AG09319 (cell line): ENCODE measurements around the gene AUTS2.

ENCODE experiments used
- DNase-seq: peaks from one replicate; pipeline ENCODE4 v3.0.0-alpha.2; 2010; ENCODE audit warnings: low read depth; ENCODE audit errors: extremely low read depth
- TF ChIP-seq, protein P1 (sequence below): IDR thresholded peaks from 2 replicates; pipeline ENCODE4 v1.5.1; 2011; ENCODE audit warnings: low read depth, mild to moderate bottlenecking, inconsistent platforms, low read length, moderate library complexity

The AUTS2 gene

DNA sequence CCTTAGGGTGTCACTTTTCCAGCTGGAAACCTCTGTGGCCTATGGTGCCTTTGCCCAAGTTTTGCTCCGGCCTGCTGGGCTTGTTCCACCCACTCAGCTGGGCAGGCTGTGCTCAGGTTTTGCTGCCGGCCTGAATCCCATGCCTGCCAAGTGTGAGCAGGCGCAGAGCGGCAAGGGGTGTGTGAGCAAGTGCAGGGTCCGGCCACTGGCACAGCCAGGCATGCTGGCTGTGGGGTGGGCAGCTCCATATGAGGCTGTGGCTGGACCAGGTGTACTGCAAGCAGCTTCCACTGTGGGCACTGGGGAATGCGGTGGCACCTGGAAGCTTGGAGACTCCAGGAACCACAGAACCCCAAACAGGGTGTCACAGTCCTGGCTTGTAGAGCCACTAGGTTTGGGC is 92.1 kb downstream of the AUTS2 start:
- TF ChIP-seq, protein P1, sequence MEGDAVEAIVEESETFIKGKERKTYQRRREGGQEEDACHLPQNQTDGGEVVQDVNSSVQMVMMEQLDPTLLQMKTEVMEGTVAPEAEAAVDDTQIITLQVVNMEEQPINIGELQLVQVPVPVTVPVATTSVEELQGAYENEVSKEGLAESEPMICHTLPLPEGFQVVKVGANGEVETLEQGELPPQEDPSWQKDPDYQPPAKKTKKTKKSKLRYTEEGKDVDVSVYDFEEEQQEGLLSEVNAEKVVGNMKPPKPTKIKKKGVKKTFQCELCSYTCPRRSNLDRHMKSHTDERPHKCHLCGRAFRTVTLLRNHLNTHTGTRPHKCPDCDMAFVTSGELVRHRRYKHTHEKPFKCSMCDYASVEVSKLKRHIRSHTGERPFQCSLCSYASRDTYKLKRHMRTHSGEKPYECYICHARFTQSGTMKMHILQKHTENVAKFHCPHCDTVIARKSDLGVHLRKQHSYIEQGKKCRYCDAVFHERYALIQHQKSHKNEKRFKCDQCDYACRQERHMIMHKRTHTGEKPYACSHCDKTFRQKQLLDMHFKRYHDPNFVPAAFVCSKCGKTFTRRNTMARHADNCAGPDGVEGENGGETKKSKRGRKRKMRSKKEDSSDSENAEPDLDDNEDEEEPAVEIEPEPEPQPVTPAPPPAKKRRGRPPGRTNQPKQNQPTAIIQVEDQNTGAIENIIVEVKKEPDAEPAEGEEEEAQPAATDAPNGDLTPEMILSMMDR: no peak
- DNase-seq: no peak

DNA sequence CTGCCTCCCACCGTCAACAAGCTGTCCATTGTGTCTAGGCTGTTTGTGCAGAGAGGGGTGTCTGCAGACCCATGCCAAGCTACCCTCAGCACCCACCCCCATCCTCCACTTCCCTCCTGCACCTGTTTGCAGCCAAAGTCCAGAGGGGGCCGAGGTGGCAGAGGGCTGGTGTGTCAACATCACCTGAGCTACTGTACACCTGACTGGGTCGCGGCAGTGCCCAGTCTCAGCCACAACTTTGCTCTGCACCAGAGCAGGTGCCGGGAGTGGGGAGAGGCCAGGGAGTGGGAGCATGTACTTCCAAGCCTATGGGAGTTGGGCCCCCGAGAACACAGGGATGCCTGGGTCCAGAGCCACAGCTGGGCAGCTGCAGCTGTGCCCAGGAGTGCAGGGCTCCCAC is 93.1 kb downstream of the AUTS2 start:
- TF ChIP-seq, protein P1: no peak
- no peak for DNase-seq

DNA sequence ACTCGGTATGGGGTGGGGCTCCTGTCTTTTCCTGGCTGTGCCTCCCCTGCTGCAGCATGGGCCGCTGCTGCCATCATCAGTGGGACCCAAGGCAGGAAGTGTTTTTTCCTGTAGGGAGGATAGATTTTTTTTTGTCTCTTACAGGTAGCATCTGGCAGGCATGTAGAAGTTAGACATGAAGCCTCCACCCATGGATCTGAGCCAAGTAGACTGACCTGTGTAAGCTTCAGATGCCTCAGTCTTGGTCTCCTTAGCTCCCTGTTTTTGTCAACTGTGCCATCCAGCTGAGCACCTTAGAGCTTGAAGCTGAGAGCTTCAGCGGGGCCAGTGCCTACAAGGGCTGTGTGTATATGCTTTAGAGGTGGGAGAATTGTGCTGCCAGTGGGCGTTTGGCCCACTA is 93.5 kb downstream of the AUTS2 start:
- no peak for DNase-seq
- TF ChIP-seq, protein P1: no peak

DNA sequence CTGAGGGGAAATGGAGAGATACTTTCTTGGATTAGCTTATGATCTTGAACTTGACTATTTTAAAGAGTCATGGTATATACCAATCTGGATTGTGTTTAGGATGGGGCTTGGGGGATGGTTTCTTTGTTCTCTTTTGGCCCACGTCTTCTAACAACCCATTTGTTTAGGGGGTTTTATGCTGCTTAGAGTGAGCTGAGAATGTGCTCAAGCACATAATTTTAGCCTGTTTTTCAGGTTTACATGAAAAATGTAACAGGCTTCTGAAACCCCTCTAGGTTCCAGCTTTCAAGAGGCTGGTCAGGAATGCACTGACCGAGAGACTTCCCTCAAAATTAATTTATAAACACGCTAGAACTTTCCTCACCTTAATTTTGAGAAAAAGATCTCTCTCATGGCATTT is 94.3 kb downstream of the AUTS2 start:
- no peak for DNase-seq
- TF ChIP-seq, protein P1: no peak

DNA sequence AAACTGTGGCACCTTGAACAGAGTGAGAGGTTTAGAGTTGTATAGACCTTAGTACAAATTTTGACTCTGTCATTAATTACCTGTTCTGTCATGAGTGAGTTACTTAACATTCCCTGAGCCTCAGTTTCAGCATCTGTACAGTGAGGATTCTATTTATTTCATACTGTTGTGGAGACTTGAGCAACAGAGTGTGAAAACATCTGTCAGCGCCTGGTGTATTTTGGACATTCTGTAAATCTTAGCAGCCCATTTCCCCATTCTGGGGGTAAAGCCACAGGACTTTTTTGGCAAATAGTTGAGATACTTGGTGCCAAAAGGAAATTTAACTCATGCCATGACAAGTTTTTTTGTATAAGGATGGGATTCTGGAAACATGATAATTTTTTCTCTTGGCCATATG is 94.8 kb downstream of the AUTS2 start:
- DNase-seq: no peak
- TF ChIP-seq, protein P1: no peak

DNA sequence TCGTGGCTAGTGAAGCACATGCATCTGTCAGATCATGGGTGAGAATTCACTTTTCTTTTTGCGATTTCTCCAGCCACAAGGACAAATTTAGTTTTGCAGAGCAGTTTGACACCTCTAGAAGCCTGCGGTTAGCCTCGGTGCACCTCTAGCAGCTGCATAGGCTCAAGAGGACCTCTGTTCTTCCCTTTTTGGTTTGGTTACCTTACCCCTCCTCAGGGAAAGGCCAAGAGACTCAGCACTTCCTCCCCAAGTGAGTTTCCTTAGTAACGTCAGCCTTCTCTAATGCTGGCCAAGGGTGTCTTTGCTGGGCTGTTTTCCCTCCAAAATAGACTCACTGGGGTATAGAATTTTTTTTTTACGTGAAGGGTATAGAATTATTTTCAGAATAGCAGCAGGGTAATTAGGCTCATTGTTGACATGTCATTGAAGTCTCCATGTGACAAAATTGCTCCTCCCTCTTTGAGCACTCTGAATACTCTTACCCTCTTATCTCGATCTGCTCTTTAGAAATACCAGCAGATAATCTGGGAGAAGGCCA is 97.8 kb downstream of the AUTS2 start:
- DNase-seq: no peak
- TF ChIP-seq, protein P1: no peak

DNA sequence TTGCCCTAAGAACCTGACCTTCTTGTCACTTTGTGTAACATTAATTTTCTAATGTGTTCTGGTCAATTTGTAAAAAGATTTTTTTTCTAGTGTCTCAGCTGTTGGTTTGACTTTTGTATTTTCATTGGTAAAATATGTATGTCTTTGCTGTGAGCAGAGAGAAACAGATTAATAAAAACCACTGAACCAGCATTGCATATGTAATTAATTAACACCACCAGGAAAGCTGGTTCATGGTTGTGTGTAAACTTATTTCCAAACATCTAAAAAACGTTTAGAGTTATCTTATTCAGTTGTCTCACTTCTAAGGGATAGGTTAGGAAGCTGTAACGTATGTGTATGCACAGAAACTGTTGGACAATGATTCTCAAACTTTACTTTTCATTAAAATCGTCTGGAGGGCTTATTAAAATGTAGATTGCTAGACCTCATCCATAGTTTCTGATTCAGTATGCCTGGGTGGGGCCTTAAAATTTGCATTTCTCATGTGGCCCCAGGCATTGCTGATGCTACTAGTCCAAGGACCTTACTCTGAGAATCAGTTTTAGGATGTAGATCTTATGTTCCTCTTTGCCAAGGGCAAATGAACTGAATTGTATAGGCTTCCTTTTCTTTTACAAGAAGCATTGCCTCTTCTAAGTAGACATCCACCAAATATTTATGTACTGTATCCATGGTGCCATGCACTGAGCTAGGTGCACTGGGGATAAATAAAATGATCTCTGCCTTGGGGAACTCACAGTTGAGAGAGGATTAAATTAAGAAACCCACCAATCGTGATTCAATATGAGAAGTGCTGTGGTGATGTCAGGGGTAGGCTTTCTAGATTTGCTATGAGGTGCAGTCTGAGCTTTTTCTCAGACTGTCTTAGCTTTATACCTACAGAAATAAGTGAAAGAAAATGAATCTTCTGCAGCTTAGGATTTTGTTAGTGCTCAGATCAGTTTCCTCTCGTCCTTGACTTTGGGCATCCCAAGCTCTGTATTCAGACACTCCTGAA is 98.7 kb downstream of the AUTS2 start:
- TF ChIP-seq, protein P1: no peak
- no peak for DNase-seq
